HepG2 (cell line): ENCODE data around the gene CATSPERD. TPM values are rescaled to one million over a fixed set of nuclear protein-coding genes. Genes with fewer than 3 reads are reported as not detected.

Source experiments
- ATAC-seq: fragments of 200-7000 bp; cut with Tn5 transposase; 3 replicates; pipeline ENCODE4 v1.9.1; 2020; ENCODE audit warnings: mild to moderate bottlenecking, moderate library complexity
- BruUV-seq: library from RNA; stranded (reverse); fragments of 400-500 nt; replicated peaks from 2 replicates; lab custom pipeline; 2021; lab: Mats Ljungman, UMichigan
- CTCF ChIA-PET: fragments of 300-600 bp; formaldehyde crosslinking; extraction: SDS; loops from one replicate; lab custom pipeline; 2021; ENCODE audit warnings: low total read pairs, inconsistent platforms, low intra/inter-chr PET ratio; lab: Yijun Ruan, JAX
- POLR2A ChIA-PET: fragments of 350-600 bp; sonication (Branson Sonifier 250); formaldehyde crosslinking; loops from one replicate; lab custom pipeline; 2020; ENCODE audit warnings: antibody characterized with exemption, inconsistent platforms; lab: Yijun Ruan, JAX
- DNase-seq: peaks from one replicate; pipeline ENCODE4 v3.0.0-alpha.2; 2015; ENCODE audit warnings: low spot score
- FAIRE-seq: peaks from 3 replicates; lab custom pipeline; 2011; peaks lifted over from hg19 to GRCh38; lab: Jason Lieb, UNC
- H2AFZ ChIP-seq: one replicate; pipeline ENCODE4 v1.6.1; 2011; ENCODE audit warnings: low read length, inconsistent platforms
- H3K27ac ChIP-seq: fragments of 300-600 bp; 3 replicates; pipeline ENCODE4 v1.8.0; 2011; ENCODE audit warnings: mixed run types, mild to moderate bottlenecking, mixed read lengths, low read length, inconsistent platforms; ENCODE audit not compliant: insufficient read depth; ENCODE audit errors: extremely low read length
- H3K27me3 ChIP-seq, 2 experiments: fragments of 200-600 bp in 1 of 2; 2 replicates in 1 of 2; 3 replicates in 1 of 2; pipeline versions ENCODE4 v1.6.0 to v1.8.0; 2011; ENCODE audit warnings: low read length in 2 of 2, mild to moderate bottlenecking in 2 of 2, moderate library complexity in 2 of 2, inconsistent platforms in 1 of 2; ENCODE audit not compliant: insufficient read depth in 2 of 2, control insufficient read depth in 1 of 2
- H3K36me3 ChIP-seq, 2 experiments: fragments of 200-600 bp in 1 of 2; replicated peaks in 1 of 2; 2 replicates in 1 of 2; 3 replicates in 1 of 2; pipeline versions ENCODE4 v1.5.1 to v1.8.0; 2011; ENCODE audit warnings: low read length in 2 of 2, inconsistent platforms in 1 of 2; ENCODE audit not compliant: insufficient read depth in 2 of 2, control insufficient read depth in 1 of 2
- H3K4me1 ChIP-seq: 2 replicates; pipeline ENCODE4 v1.5.1; 2012; ENCODE audit warnings: low read length, inconsistent platforms; ENCODE audit not compliant: insufficient read depth
- H3K4me2 ChIP-seq: 2 replicates; pipeline ENCODE4 v1.6.0; 2011; ENCODE audit warnings: low read depth, low read length, inconsistent platforms
- H3K4me3 ChIP-seq, 3 experiments: fragments of 200-600 bp in 1 of 3; sonication (generic), shearing (Covaris generic) in 1 of 3; replicated peaks in 1 of 3; 2 replicates each; pipeline ENCODE4 v1.5.1; 2011 to 2016; ENCODE audit warnings: low read length in 3 of 3, inconsistent platforms in 2 of 3, low read depth in 2 of 3, mild to moderate bottlenecking in 2 of 3, control low read depth in 1 of 3, mixed read lengths in 1 of 3; ENCODE audit not compliant: insufficient read depth in 1 of 3
- H3K79me2 ChIP-seq: one replicate; pipeline ENCODE4 v1.6.1; 2011; ENCODE audit warnings: low read length, inconsistent platforms; ENCODE audit not compliant: insufficient read depth
- H3K9ac ChIP-seq: 2 replicates; pipeline ENCODE4 v1.6.0; 2011; ENCODE audit warnings: mild to moderate bottlenecking, low read depth, low read length, inconsistent platforms; ENCODE audit not compliant: insufficient read depth
- H3K9me3 ChIP-seq: 2 replicates; pipeline ENCODE4 v1.5.1; 2012; ENCODE audit warnings: mild to moderate bottlenecking, low read length
- H4K20me1 ChIP-seq: 2 replicates; pipeline ENCODE4 v1.6.0; 2011; ENCODE audit warnings: inconsistent platforms, mild to moderate bottlenecking, low read length, moderate library complexity; ENCODE audit not compliant: insufficient read depth
- AGO2 ChIP-seq: fragments of 200-400 bp; formaldehyde crosslinking; optimal IDR thresholded peaks from 2 replicates; pipeline ENCODE3; 2017; ENCODE audit warnings: mild to moderate bottlenecking, low read depth, low read length, moderate library complexity
- CHD4 ChIP-seq: fragments of 200-600 bp; sonication (generic); IDR thresholded peaks from 2 replicates; pipeline ENCODE4 v1.7.0; 2017; ENCODE audit warnings: mild to moderate bottlenecking, low read length, borderline replicate concordance
- EP300 ChIP-seq, 3 experiments: sonication (generic) in 1 of 3; formaldehyde crosslinking in 1 of 3; IDR thresholded peaks; 2 replicates each; pipeline versions ENCODE4 v1.5.1 to v1.6.1; 2011 to 2020; ENCODE audit warnings: low read depth in 2 of 3, low read length in 2 of 3, borderline replicate concordance in 1 of 3, improper control_type of control experiment in 1 of 3, mild to moderate bottlenecking in 1 of 3, missing genetic modification reagents in 1 of 3, moderate library complexity in 1 of 3
- ERF ChIP-seq: IDR thresholded peaks from 2 replicates; pipeline ENCODE4 v1.6.1; 2018; ENCODE audit warnings: missing biosample characterization, missing genetic modification reagents
- MLLT10 ChIP-seq: sonication (generic); formaldehyde crosslinking; IDR thresholded peaks from 2 replicates; pipeline ENCODE4 v1.4.0; 2020; ENCODE audit warnings: missing genetic modification reagents
- SAP130 ChIP-seq: IDR thresholded peaks from 2 replicates; pipeline ENCODE4 v1.6.1; 2016; ENCODE audit warnings: low read depth
- ZFAT ChIP-seq: sonication (generic); formaldehyde crosslinking; conservative IDR thresholded peaks from 2 replicates; pipeline ENCODE4 v1.8.1; 2023; ENCODE audit warnings: missing genetic modification reagents, inconsistent platforms
- ZNF512 ChIP-seq: sonication (generic); formaldehyde crosslinking; IDR thresholded peaks from 2 replicates; pipeline ENCODE4 v1.4.0; 2020; ENCODE audit warnings: mild to moderate bottlenecking, missing genetic modification reagents
- ZNF687 ChIP-seq: sonication (generic); formaldehyde crosslinking; IDR thresholded peaks from 2 replicates; pipeline ENCODE4 v1.5.1; 2020; ENCODE audit warnings: mild to moderate bottlenecking, missing genetic modification reagents, moderate library complexity
- ZNF841 ChIP-seq: sonication (generic); formaldehyde crosslinking; IDR thresholded peaks from 2 replicates; pipeline ENCODE4 v1.8.1; 2023; ENCODE audit warnings: missing genetic modification reagents, borderline replicate concordance
- WGBS: methylation state at CpG from one replicate; pipeline ENCODE4 v1.1.6; 2017; ENCODE audit warnings: low lambda C conversion rate; 5-methylcytosine and 5-hydroxymethylcytosine counted together
- in situ Hi-C: cut with HindIII; loops from 2 replicates; pipeline ENCODE4 v1.10.0; 2017; ENCODE audit warnings: low pct_unique_long_range_greater_than_20kb; ENCODE audit not compliant: extremely low pct_ligation_motif_present
- intact Hi-C: fragments of 100-400 bp; cut with micrococcal nuclease; formaldehyde crosslinking; loops from one replicate; pipeline ENCODE4 v1.10.0; 2022; ENCODE audit not compliant: unreplicated experiment
- polyA plus RNA-seq, 8 experiments: library from polyadenylated mRNA; depleted of rRNA in 3 of 8; stranded (reverse) in 7 of 8; unstranded in 1 of 8; fragments of >200 nt; fragmentation: Illumina TruSeq in 4 of 8; extraction: Trizol in 4 of 8; gene quantifications; 2 replicates each; pipeline versions ENCODE4 v1.2.1 to v1.2.3, GENCODE V29; 2011 to 2016; ENCODE audit warnings: low read depth in 4 of 8, missing spikeins in 1 of 8, mixed read lengths in 1 of 8; ENCODE audit not compliant: insufficient read depth in 1 of 8
- total RNA-seq, 5 experiments: library from RNA; depleted of rRNA; stranded (reverse); fragments of >200 nt; fragmentation: Illumina TruSeq; extraction: Trizol; gene quantifications; 2 replicates each; pipeline ENCODE4 v1.2.3, GENCODE V29; 2016; ENCODE audit warnings: low read depth in 1 of 5
- TF ChIP-seq, protein P1 (sequence below): IDR thresholded peaks from 2 replicates; pipeline ENCODE4 v1.6.1; 2018; ENCODE audit warnings: missing genetic modification reagents
- TF ChIP-seq, protein P2 (sequence below): IDR thresholded peaks from 2 replicates; pipeline ENCODE4 v1.6.1; 2016; ENCODE audit warnings: missing genetic modification reagents, missing compliant biosample characterization

CATSPERD gene
- total and polyA plus RNA-seq, 2 of the 13 experiments (the other 11 are each of a cell fraction or from before 2014, with no cell fraction given), result 0.04 TPM; not detected in 1

DNA sequence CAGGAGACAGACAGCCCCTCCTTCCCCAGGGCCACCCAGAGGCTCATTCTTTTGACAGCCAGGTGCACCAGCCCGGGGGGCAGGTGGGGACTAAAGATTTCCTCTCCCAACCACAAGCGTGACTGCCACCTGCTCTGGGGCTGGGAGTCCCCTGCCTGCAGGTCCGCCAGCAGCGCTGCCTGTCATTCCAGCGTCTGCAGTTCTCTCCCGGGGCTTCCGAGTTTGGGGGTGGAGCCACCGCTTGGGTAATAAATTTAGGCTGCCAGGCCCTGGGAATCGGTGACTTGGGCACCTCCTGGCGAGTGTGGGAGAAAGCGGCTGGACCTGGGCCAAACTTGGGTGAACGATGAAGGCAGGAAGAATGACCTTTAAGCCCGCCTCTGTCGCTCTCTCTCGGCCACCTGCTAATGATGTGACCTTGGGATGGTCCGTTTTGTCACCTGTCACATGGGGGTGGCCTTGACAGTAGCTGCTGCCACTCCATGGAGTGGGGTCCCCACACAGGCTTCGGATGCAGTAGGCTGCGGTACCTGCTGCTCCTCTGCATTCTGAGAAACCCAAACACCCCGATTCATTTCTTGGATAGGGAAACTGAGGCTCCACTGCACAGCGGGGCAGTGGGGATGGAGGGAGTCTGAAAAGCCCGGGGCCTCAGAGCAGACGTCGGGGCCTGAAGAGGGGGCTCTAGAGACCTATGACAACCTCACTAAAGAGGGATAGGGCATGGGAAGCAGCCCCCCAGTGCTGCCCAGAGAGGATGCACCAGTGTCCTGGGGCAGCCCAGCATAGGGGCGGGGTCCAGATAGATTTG, 106.3 kb downstream of the CATSPERD start:
- H3K4me1 ChIP-seq, result peaks cover 60% of the 10 kb centered on the region
- H3K27me3 ChIP-seq, result no peaks in the 10 kb centered on the region; a peak in 1 of 5 replicates
- FAIRE-seq, result peak; percentile 83
- peak overlapping the region; percentile 53 for H3K9ac ChIP-seq
- peaks cover 12% of the 10 kb centered on the region for H3K79me2 ChIP-seq
- POLR2A ChIA-PET, result interaction anchor here (1.5 to 4.2 kb wide), 14 partner anchors 12 to 149 kb away, joined by 6 to 96 read pairs (median 18); partner anchors contain the start of genes CATSPERD, DUS3L, FUT5 and FUT6
- no peak overlapping the region for H2AFZ ChIP-seq
- peak overlapping the region; percentile 89 for H3K27ac ChIP-seq
- WGBS, result 11% methylated on average over 17 of the region's 24 CpGs
- H3K4me3 ChIP-seq, result peak overlapping the region in 2 of 3 experiments; percentile 46 to 90; a peak in 3 of 6 replicates
- CTCF ChIA-PET, result interaction anchor here (2.5 kb wide), 1 partner anchor 22 kb away, joined by 19 read pairs; the partner anchor contains the start of gene NRTN
- peaks cover 2% of the 10 kb centered on the region; the same call in 1 of the 2 replicates for H4K20me1 ChIP-seq
- no TSS peak for BruUV-seq
- ATAC-seq, result peak; percentile 35
- peak; percentile 87 for DNase-seq
- in situ Hi-C loops (no loop called here), intact Hi-C loops (loop anchor here (1.0 to 5.0 kb wide), 3 partner anchors 22 to 66 kb away; partner anchors contain the start of gene FUT5)
- H3K4me2 ChIP-seq, result peak overlapping the region; percentile 100
- peaks cover 0 to 5% of the 10 kb centered on the region in 2 experiments; a peak in 1 of 5 replicates for H3K36me3 ChIP-seq
- no peaks in the 10 kb centered on the region for H3K9me3 ChIP-seq
- peak; percentile 88 for TF ChIP-seq CHD4
- TF ChIP-seq ZNF512 (CRISPR knock-in tag), result no peak
- TF ChIP-seq ERF, result peak; percentile 50; the same call in 1 of the 2 replicates
- TF ChIP-seq, protein P1, sequence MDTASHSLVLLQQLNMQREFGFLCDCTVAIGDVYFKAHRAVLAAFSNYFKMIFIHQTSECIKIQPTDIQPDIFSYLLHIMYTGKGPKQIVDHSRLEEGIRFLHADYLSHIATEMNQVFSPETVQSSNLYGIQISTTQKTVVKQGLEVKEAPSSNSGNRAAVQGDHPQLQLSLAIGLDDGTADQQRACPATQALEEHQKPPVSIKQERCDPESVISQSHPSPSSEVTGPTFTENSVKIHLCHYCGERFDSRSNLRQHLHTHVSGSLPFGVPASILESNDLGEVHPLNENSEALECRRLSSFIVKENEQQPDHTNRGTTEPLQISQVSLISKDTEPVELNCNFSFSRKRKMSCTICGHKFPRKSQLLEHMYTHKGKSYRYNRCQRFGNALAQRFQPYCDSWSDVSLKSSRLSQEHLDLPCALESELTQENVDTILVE (CRISPR knock-in tag), result peak; percentile 69; the same call in 1 of the 2 replicates
- no peak for TF ChIP-seq ZFAT (CRISPR knock-in tag)
- TF ChIP-seq EP300 (IDR thresholded peaks at IDR 0.05; ENCODE audit: low read depth in 2 of 2, low read length in 2 of 2), result 0 out of 4 replicates have a peak, but pooled peaks of 1 of the 2 experiments have one; percentile 25
- no peak for TF ChIP-seq EP300 (CRISPR knock-in tag; IDR thresholded peaks at IDR 0.05; ENCODE audit: borderline replicate concordance)
- TF ChIP-seq ZNF687 (CRISPR knock-in tag), result peak; percentile 95
- no peak for TF ChIP-seq ZNF841 (CRISPR knock-in tag)
- TF ChIP-seq MLLT10, result no peak
- TF ChIP-seq, protein P2, sequence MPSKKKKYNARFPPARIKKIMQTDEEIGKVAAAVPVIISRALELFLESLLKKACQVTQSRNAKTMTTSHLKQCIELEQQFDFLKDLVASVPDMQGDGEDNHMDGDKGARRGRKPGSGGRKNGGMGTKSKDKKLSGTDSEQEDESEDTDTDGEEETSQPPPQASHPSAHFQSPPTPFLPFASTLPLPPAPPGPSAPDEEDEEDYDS (CRISPR knock-in tag), result no peak
- peak; percentile 50 for TF ChIP-seq AGO2
- TF ChIP-seq SAP130 (CRISPR knock-in tag), result peak; percentile 89
